ENCODE measurements around the gene EXOC6B.

The EXOC6B gene

DNA sequence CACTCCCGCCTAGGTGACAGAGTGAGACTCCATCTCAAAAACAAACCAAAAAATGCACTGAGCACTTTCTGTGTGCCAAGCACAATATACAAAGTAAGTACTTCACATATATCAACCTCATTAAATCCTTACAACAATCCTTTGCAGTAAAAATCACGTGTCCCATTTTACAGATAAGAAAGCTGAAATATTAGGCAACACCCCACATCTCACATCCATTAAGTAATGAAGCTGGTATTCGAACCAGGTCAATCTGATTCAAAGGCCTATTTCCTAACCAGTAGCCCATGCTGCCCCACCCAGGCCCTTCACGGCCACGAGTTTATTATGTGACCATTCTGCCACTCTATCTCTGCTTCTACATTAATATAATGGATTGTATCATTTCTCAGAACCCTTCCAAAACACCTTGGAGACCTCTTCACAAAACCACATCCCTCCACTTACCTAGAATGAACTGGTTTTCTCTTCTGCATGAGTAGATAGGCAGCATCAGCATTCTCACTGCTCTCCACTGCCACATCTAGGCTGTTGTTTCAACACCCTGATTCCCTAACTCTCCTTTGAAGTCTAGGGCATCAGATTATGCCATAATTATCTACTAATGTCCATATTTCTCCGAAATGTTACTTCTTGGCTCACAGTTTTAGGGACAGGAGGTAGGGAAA is 3.1 kb upstream of the EXOC6B start:
- Histone ChIP-seq H2AFZ (ENCODE audit: low read length, unreplicated experiment) (no peak overlapping the region), H3K36me3 (ENCODE audit: insufficient read depth, low read length) (no peaks in the 10 kb centered on the region), H3K27me3 (ENCODE audit: insufficient read depth, low read length) (peaks cover 1% of the 10 kb centered on the region; the same call in 1 of the 2 replicates), H3K27ac (ENCODE audit: low read depth, low read length) (no peak overlapping the region), H3K4me3 (ENCODE audit: low read depth, low read length) (no peak overlapping the region), H3K79me2 (ENCODE audit: control insufficient read depth, insufficient read depth, low read length, unreplicated experiment) (peaks cover 8% of the 10 kb centered on the region), H3K4me1 (ENCODE audit: control insufficient read depth, insufficient read depth, low read length, unreplicated experiment) (peaks cover 24% of the 10 kb centered on the region)

- Histone ChIP-seq H3K27me3 (ENCODE audit: insufficient read depth, low read length) (no peaks in the 10 kb centered on the region), H3K36me3 (ENCODE audit: insufficient read depth, low read length) (no peaks in the 10 kb centered on the region), H3K27ac (ENCODE audit: low read depth, low read length) (peak overlapping the region; percentile 28; the same call in 1 of the 2 replicates), H2AFZ (ENCODE audit: low read length, unreplicated experiment) (no peak overlapping the region), H3K4me1 (ENCODE audit: control insufficient read depth, insufficient read depth, low read length, unreplicated experiment) (peaks cover 25% of the 10 kb centered on the region), H3K79me2 (ENCODE audit: control insufficient read depth, insufficient read depth, low read length, unreplicated experiment) (peaks cover 9% of the 10 kb centered on the region), H3K4me3 (ENCODE audit: low read depth, low read length) (no peak overlapping the region)
These were observed 2.3 kb upstream of the EXOC6B start for GRCh38 chr2:72827966-72828646.

- Histone ChIP-seq H3K36me3 (ENCODE audit: insufficient read depth, low read length) (no peaks in the 10 kb centered on the region), H3K4me3 (ENCODE audit: low read depth, low read length) (no peak overlapping the region), H3K27me3 (ENCODE audit: insufficient read depth, low read length) (no peaks in the 10 kb centered on the region), H3K4me1 (ENCODE audit: control insufficient read depth, insufficient read depth, low read length, unreplicated experiment) (peaks cover 25% of the 10 kb centered on the region), H3K79me2 (ENCODE audit: control insufficient read depth, insufficient read depth, low read length, unreplicated experiment) (peaks cover 15% of the 10 kb centered on the region), H2AFZ (ENCODE audit: low read length, unreplicated experiment) (no peak overlapping the region), H3K27ac (ENCODE audit: low read depth, low read length) (no peak overlapping the region)
These were observed 1.7 kb upstream of the EXOC6B start for GRCh38 chr2:72827487-72827886.

GRCh38 chr2:72826156-72826477 is 284 bp upstream of the EXOC6B start:
- H3K4me1 ChIP-seq (ENCODE audit: control insufficient read depth, insufficient read depth, low read length, unreplicated experiment), result peaks cover 25% of the 10 kb centered on the region
- H2AFZ ChIP-seq (ENCODE audit: low read length, unreplicated experiment), result peak overlapping the region; percentile 89
- H3K36me3 ChIP-seq (ENCODE audit: insufficient read depth, low read length), result peaks cover 2% of the 10 kb centered on the region; the same call in 1 of the 2 replicates
- peak overlapping the region; percentile 92 for H3K4me3 ChIP-seq (ENCODE audit: low read depth, low read length)
- peaks cover 21% of the 10 kb centered on the region for H3K79me2 ChIP-seq (ENCODE audit: control insufficient read depth, insufficient read depth, low read length, unreplicated experiment)
- H3K27me3 ChIP-seq (ENCODE audit: insufficient read depth, low read length), result no peaks in the 10 kb centered on the region
- H3K27ac ChIP-seq (ENCODE audit: low read depth, low read length), result no peak overlapping the region

DNA sequence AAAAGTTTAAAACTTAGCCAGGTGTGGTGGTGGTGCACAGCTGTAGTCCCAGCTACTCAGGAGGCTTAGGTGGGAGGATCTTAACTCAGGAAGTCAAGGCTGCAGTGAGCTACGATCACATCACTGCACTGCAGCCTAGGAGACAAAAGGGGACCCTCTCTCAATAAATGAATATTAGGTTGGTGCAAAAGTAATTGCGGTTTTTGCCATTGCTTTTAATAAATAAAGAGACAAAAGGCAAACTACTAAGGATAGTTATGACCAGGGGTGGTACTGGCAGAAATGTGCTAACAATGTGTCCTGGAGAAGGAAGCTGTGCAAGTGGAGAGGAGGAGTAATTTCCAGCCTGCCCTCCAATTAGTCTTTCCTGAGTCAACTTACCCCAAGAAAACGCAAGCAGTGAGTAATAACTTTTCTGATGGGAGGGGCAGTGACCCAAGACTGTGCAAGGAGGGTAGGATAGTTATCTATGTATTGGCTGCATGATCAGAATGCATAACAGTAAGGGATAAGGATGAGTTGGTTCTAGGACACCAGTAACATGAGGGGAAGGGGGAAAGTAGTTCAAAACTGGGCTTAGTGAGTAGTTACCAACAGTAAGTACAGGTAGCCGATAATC is 1.5 kb downstream of the EXOC6B start:
- Histone ChIP-seq H3K79me2 (ENCODE audit: control insufficient read depth, insufficient read depth, low read length, unreplicated experiment) (peaks cover 21% of the 10 kb centered on the region), H3K27me3 (ENCODE audit: insufficient read depth, low read length) (no peaks in the 10 kb centered on the region), H2AFZ (ENCODE audit: low read length, unreplicated experiment) (peak overlapping the region; percentile 15), H3K27ac (ENCODE audit: low read depth, low read length) (no peak overlapping the region), H3K4me3 (ENCODE audit: low read depth, low read length) (peak overlapping the region; percentile 92), H3K4me1 (ENCODE audit: control insufficient read depth, insufficient read depth, low read length, unreplicated experiment) (peaks cover 25% of the 10 kb centered on the region), H3K36me3 (ENCODE audit: insufficient read depth, low read length) (peaks cover 3% of the 10 kb centered on the region; the same call in 1 of the 2 replicates)

DNA sequence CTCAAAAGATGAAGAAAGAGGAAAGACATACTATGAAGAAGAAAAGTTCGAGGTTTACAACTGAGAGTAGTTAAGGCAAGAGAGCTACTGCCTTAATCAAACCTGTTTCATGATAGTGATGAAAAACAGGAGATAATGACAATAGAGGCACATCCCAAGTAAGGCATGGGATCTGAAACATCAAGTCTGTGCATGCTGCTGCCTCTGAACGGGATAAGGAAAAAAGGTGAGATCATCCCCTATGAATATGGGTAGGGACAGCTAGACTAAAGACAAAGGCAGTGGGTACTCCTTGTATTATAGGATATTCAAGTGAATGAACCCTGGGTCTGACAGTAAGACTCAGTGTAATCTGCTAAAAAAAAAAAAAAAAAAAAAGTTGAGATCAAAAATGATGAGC is 3.0 kb downstream of the EXOC6B start:
- Histone ChIP-seq H3K79me2 (ENCODE audit: control insufficient read depth, insufficient read depth, low read length, unreplicated experiment) (peaks cover 23% of the 10 kb centered on the region), H3K36me3 (ENCODE audit: insufficient read depth, low read length) (peaks cover 3% of the 10 kb centered on the region; the same call in 1 of the 2 replicates), H3K4me3 (ENCODE audit: low read depth, low read length) (no peak overlapping the region), H3K4me1 (ENCODE audit: control insufficient read depth, insufficient read depth, low read length, unreplicated experiment) (peaks cover 12% of the 10 kb centered on the region), H3K27ac (ENCODE audit: low read depth, low read length) (no peak overlapping the region), H3K27me3 (ENCODE audit: insufficient read depth, low read length) (no peaks in the 10 kb centered on the region), H2AFZ (ENCODE audit: low read length, unreplicated experiment) (no peak overlapping the region)

- no peaks in the 10 kb centered on the region for H3K27me3 ChIP-seq (ENCODE audit: insufficient read depth, low read length)
- H3K27ac ChIP-seq (ENCODE audit: low read depth, low read length), result no peak overlapping the region
- peaks cover 3% of the 10 kb centered on the region; the same call in 1 of the 2 replicates for H3K36me3 ChIP-seq (ENCODE audit: insufficient read depth, low read length)
- H2AFZ ChIP-seq (ENCODE audit: low read length, unreplicated experiment), result no peak overlapping the region
- H3K79me2 ChIP-seq (ENCODE audit: control insufficient read depth, insufficient read depth, low read length, unreplicated experiment), result peaks cover 26% of the 10 kb centered on the region
- peaks cover 12% of the 10 kb centered on the region for H3K4me1 ChIP-seq (ENCODE audit: control insufficient read depth, insufficient read depth, low read length, unreplicated experiment)
- no peak overlapping the region for H3K4me3 ChIP-seq (ENCODE audit: low read depth, low read length)
These were observed 3.9 kb downstream of the EXOC6B start for GRCh38 chr2:72821983-72822382.

GRCh38 chr2:72821118-72821517 is 4.7 kb downstream of the EXOC6B start:
- Histone ChIP-seq H3K27ac (ENCODE audit: low read depth, low read length) (no peak overlapping the region), H3K79me2 (ENCODE audit: control insufficient read depth, insufficient read depth, low read length, unreplicated experiment) (peaks cover 26% of the 10 kb centered on the region), H3K36me3 (ENCODE audit: insufficient read depth, low read length) (peaks cover 3% of the 10 kb centered on the region; the same call in 1 of the 2 replicates), H3K4me1 (ENCODE audit: control insufficient read depth, insufficient read depth, low read length, unreplicated experiment) (peaks cover 18% of the 10 kb centered on the region), H3K27me3 (ENCODE audit: insufficient read depth, low read length) (no peaks in the 10 kb centered on the region), H2AFZ (ENCODE audit: low read length, unreplicated experiment) (no peak overlapping the region), H3K4me3 (ENCODE audit: low read depth, low read length) (no peak overlapping the region)

DNA sequence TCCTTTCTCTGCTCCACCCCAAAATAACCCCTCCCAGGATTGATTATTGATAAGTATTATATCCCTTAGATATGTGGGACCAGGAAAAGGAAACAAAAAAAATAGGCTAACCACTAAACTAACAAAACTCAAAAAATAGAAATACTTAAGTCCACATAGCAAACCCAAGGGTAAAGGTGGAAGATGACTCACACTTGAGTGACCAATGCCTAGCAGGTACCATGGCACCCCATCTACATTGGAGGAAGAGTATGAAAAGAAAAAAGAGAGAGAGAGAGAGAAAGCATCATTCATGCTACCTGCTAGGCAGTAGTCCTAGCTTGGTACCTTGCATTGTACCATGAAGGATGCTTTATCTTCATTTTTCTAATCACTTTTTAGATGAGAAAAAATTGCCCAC is 6.3 kb downstream of the EXOC6B start:
- Histone ChIP-seq H3K27ac (ENCODE audit: low read depth, low read length) (no peak overlapping the region), H3K4me3 (ENCODE audit: low read depth, low read length) (no peak overlapping the region), H2AFZ (ENCODE audit: low read length, unreplicated experiment) (no peak overlapping the region), H3K79me2 (ENCODE audit: control insufficient read depth, insufficient read depth, low read length, unreplicated experiment) (peaks cover 18% of the 10 kb centered on the region), H3K27me3 (ENCODE audit: insufficient read depth, low read length) (no peaks in the 10 kb centered on the region), H3K36me3 (ENCODE audit: insufficient read depth, low read length) (peaks cover 3% of the 10 kb centered on the region; the same call in 1 of the 2 replicates), H3K4me1 (ENCODE audit: control insufficient read depth, insufficient read depth, low read length, unreplicated experiment) (peaks cover 14% of the 10 kb centered on the region)

DNA sequence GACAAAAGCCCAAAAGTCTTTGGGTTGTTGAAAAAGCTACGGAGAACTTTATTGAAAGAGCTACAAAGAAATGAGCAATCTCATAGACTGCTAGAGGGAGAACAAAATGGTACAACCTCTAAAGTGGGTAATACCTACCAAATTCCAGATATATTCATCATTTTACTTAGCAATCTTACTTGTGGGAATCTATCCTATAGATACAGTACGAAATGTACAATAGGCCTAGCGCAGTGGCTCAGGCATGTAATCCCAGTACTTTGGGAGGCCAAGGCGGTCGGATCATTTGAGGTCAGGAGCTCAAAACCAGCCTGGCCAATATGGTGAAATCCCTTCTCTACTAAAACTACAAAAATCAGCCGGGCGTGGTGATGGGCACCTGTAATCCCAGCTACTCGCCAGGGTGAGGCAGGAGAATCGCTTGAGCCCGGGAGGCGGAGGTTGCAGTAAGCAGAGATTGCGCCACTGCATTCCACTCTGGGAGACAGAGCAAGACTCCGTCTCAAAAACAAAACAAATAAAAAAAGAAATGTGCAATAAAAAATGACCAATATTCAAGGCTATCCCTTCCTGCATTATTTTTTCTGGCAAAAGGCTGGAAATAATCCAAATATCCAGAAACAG is 10.1 kb downstream of the EXOC6B start:
- Histone ChIP-seq H3K79me2 (ENCODE audit: control insufficient read depth, insufficient read depth, low read length, unreplicated experiment) (peaks cover 9% of the 10 kb centered on the region), H3K4me1 (ENCODE audit: control insufficient read depth, insufficient read depth, low read length, unreplicated experiment) (peaks cover 17% of the 10 kb centered on the region), H3K27ac (ENCODE audit: low read depth, low read length) (no peak overlapping the region), H3K36me3 (ENCODE audit: insufficient read depth, low read length) (0 out of 2 replicates have a peak, but pooled peaks cover 2% of the 10 kb centered on the region), H3K4me3 (ENCODE audit: low read depth, low read length) (no peak overlapping the region), H2AFZ (ENCODE audit: low read length, unreplicated experiment) (no peak overlapping the region), H3K27me3 (ENCODE audit: insufficient read depth, low read length) (no peaks in the 10 kb centered on the region)
